Gastrocnemius medialis (tissue), 4 donors: ENCODE results near the gene ITPKC.

Experiments used
- POLR2A ChIP-seq, 2 donors: fragments of 450-650 bp; IDR thresholded peaks; one replicate each; pipeline ENCODE4 v1.6.1; 2017; ENCODE audit warnings: antibody characterized with exemption in 2 of 2, mild to moderate bottlenecking in 2 of 2, moderate library complexity in 2 of 2
- TF ChIP-seq, protein P1 (sequence below), 5 experiments: fragments of 450-650 bp in 3 of 5; fragments of 200-600 bp in 2 of 5; sonication (generic) in 2 of 5; IDR thresholded peaks in 4 of 5; conservative IDR thresholded peaks in 1 of 5; 1 replicate in 4 of 5; 2 replicates in 1 of 5; pipeline ENCODE4 v1.5.1; 2016 to 2019; ENCODE audit warnings: antibody characterized with exemption in 5 of 5, mild to moderate bottlenecking in 3 of 5, moderate library complexity in 3 of 5

DNA sequence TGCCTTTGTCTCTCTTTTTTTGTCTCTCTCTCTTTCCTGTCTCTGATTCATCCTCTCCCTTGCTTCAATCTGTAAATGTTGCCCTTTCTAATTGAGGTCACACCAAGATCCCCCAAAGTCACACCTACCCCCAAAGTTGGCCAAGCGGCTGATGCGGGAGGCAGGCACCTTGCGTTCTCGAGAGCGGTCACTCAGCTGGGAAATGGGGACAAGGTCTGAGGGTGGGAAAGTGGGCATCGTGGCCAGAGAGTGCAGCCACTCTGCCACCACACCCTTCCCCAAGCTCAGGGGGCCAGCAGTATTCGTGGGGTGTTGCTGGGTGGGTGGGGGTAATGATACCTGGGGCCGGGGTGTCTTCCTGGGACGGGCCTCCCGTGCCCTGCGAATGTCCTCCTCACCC is 3.0 kb upstream of the ITPKC start:
- TF ChIP-seq, protein P1, sequence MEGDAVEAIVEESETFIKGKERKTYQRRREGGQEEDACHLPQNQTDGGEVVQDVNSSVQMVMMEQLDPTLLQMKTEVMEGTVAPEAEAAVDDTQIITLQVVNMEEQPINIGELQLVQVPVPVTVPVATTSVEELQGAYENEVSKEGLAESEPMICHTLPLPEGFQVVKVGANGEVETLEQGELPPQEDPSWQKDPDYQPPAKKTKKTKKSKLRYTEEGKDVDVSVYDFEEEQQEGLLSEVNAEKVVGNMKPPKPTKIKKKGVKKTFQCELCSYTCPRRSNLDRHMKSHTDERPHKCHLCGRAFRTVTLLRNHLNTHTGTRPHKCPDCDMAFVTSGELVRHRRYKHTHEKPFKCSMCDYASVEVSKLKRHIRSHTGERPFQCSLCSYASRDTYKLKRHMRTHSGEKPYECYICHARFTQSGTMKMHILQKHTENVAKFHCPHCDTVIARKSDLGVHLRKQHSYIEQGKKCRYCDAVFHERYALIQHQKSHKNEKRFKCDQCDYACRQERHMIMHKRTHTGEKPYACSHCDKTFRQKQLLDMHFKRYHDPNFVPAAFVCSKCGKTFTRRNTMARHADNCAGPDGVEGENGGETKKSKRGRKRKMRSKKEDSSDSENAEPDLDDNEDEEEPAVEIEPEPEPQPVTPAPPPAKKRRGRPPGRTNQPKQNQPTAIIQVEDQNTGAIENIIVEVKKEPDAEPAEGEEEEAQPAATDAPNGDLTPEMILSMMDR (IDR thresholded peaks at IDR 0.05 in 4 of 5, conservative IDR thresholded peaks at IDR 0.05 in 1 of 5): no peak
- no peak for TF ChIP-seq POLR2A (IDR thresholded peaks at IDR 0.05)
